ENCODE measurements around the gene AKNAD1.

AKNAD1 gene

DNA sequence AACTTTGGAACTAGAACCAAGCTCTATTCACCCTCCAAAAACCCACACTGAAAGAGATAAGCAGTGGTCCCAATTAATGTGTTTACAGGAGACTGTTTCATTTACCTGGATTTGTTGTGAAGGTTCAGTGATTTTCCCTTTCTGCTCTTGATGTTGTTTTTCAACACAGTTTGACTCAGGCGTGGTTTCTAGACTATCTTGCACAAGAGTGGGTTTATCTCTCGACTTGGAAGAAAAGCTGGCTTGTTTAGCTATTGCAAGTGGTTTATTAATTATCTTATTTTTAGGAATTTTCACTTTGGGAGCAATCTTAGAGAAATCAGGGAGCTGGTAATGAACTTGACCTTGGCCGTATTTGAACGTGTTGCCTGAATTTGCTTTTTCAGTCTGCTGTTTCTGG is 5.3 kb downstream of the AKNAD1 start:
- H2AFZ ChIP-seq = peak overlapping the region; percentile 73
- no peak overlapping the region for H3K4me2 ChIP-seq (ENCODE audit: low read length)
- TF ChIP-seq, protein P1, sequence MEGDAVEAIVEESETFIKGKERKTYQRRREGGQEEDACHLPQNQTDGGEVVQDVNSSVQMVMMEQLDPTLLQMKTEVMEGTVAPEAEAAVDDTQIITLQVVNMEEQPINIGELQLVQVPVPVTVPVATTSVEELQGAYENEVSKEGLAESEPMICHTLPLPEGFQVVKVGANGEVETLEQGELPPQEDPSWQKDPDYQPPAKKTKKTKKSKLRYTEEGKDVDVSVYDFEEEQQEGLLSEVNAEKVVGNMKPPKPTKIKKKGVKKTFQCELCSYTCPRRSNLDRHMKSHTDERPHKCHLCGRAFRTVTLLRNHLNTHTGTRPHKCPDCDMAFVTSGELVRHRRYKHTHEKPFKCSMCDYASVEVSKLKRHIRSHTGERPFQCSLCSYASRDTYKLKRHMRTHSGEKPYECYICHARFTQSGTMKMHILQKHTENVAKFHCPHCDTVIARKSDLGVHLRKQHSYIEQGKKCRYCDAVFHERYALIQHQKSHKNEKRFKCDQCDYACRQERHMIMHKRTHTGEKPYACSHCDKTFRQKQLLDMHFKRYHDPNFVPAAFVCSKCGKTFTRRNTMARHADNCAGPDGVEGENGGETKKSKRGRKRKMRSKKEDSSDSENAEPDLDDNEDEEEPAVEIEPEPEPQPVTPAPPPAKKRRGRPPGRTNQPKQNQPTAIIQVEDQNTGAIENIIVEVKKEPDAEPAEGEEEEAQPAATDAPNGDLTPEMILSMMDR (IDR thresholded peaks at IDR 0.05) = no peak
- no peak overlapping the region for H3K9ac ChIP-seq
- no peaks in the 10 kb centered on the region for H3K27me3 ChIP-seq (ENCODE audit: control insufficient read depth, insufficient read depth, low read length)
- no peak overlapping the region for H3K4me3 ChIP-seq (ENCODE audit: low read depth, low read length)
- H3K79me2 ChIP-seq = no peaks in the 10 kb centered on the region
- no peaks in the 10 kb centered on the region for H3K9me3 ChIP-seq (ENCODE audit: control insufficient read depth, low read length)
- peaks cover 6% of the 10 kb centered on the region for H3K4me1 ChIP-seq
- peak overlapping the region; percentile 32 for H3K27ac ChIP-seq
- no peaks in the 10 kb centered on the region for H3K36me3 ChIP-seq (ENCODE audit: control insufficient read depth, insufficient read depth, low read length)

DNA sequence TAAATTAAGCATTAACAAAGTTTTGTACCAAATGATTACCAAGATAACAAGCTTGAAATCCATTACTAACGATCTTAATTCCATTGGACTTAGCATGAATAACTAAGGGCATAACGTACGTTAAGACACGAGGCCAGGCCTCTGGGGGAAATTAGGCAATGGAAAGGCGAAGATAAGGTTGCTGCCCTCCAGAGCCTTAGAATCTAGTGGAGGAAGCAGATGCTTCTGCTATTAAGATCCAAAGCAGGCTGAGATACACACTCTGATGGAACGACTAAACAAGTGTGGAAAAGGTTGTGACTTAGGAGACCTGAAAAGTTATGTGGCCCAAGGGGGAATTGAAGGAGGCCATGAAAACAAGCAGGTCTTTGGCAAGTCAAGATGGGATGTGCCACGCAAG is 6.0 kb downstream of the AKNAD1 start:
- Histone ChIP-seq H3K79me2 (no peaks in the 10 kb centered on the region), H3K36me3 (ENCODE audit: control insufficient read depth, insufficient read depth, low read length) (no peaks in the 10 kb centered on the region), H3K4me2 (ENCODE audit: low read length) (no peak overlapping the region), H3K4me3 (ENCODE audit: low read depth, low read length) (no peak overlapping the region), H3K4me1 (peaks cover 10% of the 10 kb centered on the region), H3K27ac (no peak overlapping the region), H2AFZ (no peak overlapping the region), H3K9me3 (ENCODE audit: control insufficient read depth, low read length) (no peaks in the 10 kb centered on the region), H3K9ac (no peak overlapping the region), H3K27me3 (ENCODE audit: control insufficient read depth, insufficient read depth, low read length) (no peaks in the 10 kb centered on the region)
- TF ChIP-seq, protein P1 (IDR thresholded peaks at IDR 0.05) = no peak

DNA sequence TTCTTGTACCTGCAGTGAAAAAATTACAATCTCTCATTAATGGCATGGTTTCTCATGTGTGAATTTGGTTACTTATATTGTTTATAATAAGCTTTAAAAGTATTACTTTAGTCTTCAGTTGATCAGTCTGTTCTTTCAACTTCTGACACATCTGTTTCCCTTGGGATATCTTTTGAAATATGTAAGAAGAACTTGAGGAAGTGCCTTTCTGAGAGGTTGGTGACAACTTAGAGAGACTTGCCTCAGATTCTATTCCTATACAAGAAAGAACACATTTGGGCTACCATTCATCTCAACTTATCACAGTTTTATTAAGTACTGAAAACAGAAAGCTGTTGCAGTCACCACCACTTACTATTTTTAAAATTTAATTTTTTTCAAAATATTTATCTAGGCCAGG is 8.1 kb downstream of the AKNAD1 start:
- Histone ChIP-seq H3K79me2 (no peaks in the 10 kb centered on the region), H3K4me3 (ENCODE audit: low read depth, low read length) (no peak overlapping the region), H3K9ac (no peak overlapping the region), H3K36me3 (ENCODE audit: control insufficient read depth, insufficient read depth, low read length) (no peaks in the 10 kb centered on the region), H3K4me2 (ENCODE audit: low read length) (no peak overlapping the region), H3K9me3 (ENCODE audit: control insufficient read depth, low read length) (no peaks in the 10 kb centered on the region), H2AFZ (no peak overlapping the region), H3K27ac (no peak overlapping the region), H3K27me3 (ENCODE audit: control insufficient read depth, insufficient read depth, low read length) (no peaks in the 10 kb centered on the region), H3K4me1 (peaks cover 11% of the 10 kb centered on the region)
- TF ChIP-seq, protein P1 (IDR thresholded peaks at IDR 0.05) = no peak

DNA sequence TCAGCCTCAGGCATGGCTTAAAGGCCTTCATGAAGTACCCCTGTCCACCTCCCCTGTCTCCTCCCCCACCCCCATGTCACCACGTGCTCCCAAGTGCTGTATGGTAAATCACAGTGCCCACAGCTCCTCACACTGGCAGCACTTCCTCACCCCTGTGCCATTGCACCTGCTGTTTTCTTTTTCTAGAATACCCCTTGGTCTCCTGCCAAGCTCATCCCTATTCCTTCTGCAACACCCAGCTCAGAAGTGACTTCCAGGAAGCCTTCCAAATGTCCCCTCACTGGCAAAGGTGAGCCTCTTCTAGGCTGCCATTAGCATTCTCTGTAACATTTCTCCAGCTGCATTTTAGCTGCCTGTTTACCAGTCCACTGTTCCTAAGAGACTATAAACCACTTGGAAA is 9.4 kb downstream of the AKNAD1 start:
- TF ChIP-seq, protein P1 (IDR thresholded peaks at IDR 0.05) = no peak
- H3K79me2 ChIP-seq = no peaks in the 10 kb centered on the region

GRCh38 chr1:108845991-108846390 is 10.9 kb downstream of the AKNAD1 start:
- peak overlapping the region; percentile 60 for H3K4me2 ChIP-seq (ENCODE audit: low read length)
- no peaks in the 10 kb centered on the region for H3K36me3 ChIP-seq (ENCODE audit: control insufficient read depth, insufficient read depth, low read length)
- H3K9me3 ChIP-seq (ENCODE audit: control insufficient read depth, low read length) = no peaks in the 10 kb centered on the region
- no peaks in the 10 kb centered on the region for H3K79me2 ChIP-seq
- H3K9ac ChIP-seq = no peak overlapping the region
- peaks cover 9% of the 10 kb centered on the region for H3K4me1 ChIP-seq
- H3K4me3 ChIP-seq (ENCODE audit: low read depth, low read length) = no peak overlapping the region
- peak overlapping the region; percentile 66 for H2AFZ ChIP-seq
- H3K27me3 ChIP-seq (ENCODE audit: control insufficient read depth, insufficient read depth, low read length) = no peaks in the 10 kb centered on the region
- TF ChIP-seq, protein P1 (IDR thresholded peaks at IDR 0.05) = no peak
- H3K27ac ChIP-seq = peak overlapping the region; percentile 82

More for the DNA sequence above, 9.4 kb downstream of the AKNAD1 start:
- Histone ChIP-seq H3K4me1 (peaks cover 11% of the 10 kb centered on the region), H3K4me2 (ENCODE audit: low read length) (no peak overlapping the region), H2AFZ (no peak overlapping the region), H3K36me3 (ENCODE audit: control insufficient read depth, insufficient read depth, low read length) (no peaks in the 10 kb centered on the region), H3K27me3 (ENCODE audit: control insufficient read depth, insufficient read depth, low read length) (no peaks in the 10 kb centered on the region), H3K9ac (no peak overlapping the region), H3K9me3 (ENCODE audit: control insufficient read depth, low read length) (no peaks in the 10 kb centered on the region), H3K27ac (no peak overlapping the region), H3K4me3 (ENCODE audit: low read depth, low read length) (no peak overlapping the region)
